ENCODE results near the gene CBLN1.

GRCh38 chr16:49281843-49282642, 405 bp upstream of the CBLN1 start:
- TF ChIP-seq SUZ12 (IDR thresholded peaks at IDR 0.05; ENCODE audit: extremely low read depth, insufficient read depth, insufficient read length) (no peak), ZNF274 (IDR thresholded peaks at IDR 0.05; ENCODE audit: low read depth, low read length) (no peak)
